IMR-90 (cell line): ENCODE measurements around the gene MAS1. TPM values are rescaled to one million over a fixed set of nuclear protein-coding genes. Genes with fewer than 3 reads are reported as not detected.

Experiments used
- ATAC-seq: fragments of 200-7000 bp; cut with Tn5 transposase; 2 replicates; pipeline ENCODE4 v1.9.1; 2020; ENCODE audit warnings: low read depth, mild to moderate bottlenecking, moderate library complexity
- BruUV-seq: library from RNA; stranded (reverse); fragments of 400-500 nt; replicated peaks from 2 replicates; lab custom pipeline; 2021; lab: Mats Ljungman, UMichigan
- CTCF ChIA-PET: fragments of 300-600 bp; formaldehyde crosslinking; extraction: SDS; loops from one replicate; lab custom pipeline; 2021; ENCODE audit warnings: antibody characterized with exemption; lab: Yijun Ruan, JAX
- POLR2A ChIA-PET: fragments of 300-600 bp; sonication (Branson Sonifier 250); formaldehyde crosslinking; loops from one replicate; lab custom pipeline; 2022; ENCODE audit warnings: antibody characterized with exemption; ENCODE audit not compliant: unreplicated experiment; lab: Charles Lee
- DNase-seq: peaks from one replicate; pipeline ENCODE4 v3.0.0; 2013
- H2AFZ ChIP-seq: replicated peaks from 2 replicates; pipeline ENCODE3; 2013; ENCODE audit warnings: low read length, mild to moderate bottlenecking; ENCODE audit not compliant: poor library complexity
- H2AK5ac ChIP-seq: 2 replicates; pipeline ENCODE4 v1.6.1; 2013; ENCODE audit warnings: low read depth, low read length, inconsistent platforms
- H2AK9ac ChIP-seq: replicated peaks from 2 replicates; pipeline ENCODE3; 2013; ENCODE audit warnings: mild to moderate bottlenecking, low read depth, low read length, moderate library complexity; ENCODE audit not compliant: poor library complexity
- H2BK120ac ChIP-seq: 2 replicates; pipeline ENCODE4 v1.6.1; 2013; ENCODE audit warnings: low read depth, low read length, inconsistent platforms
- H2BK15ac ChIP-seq: 3 replicates; pipeline ENCODE4 v1.6.1; 2013; ENCODE audit warnings: low read depth, low read length, inconsistent platforms
- H2BK20ac ChIP-seq: 2 replicates; pipeline ENCODE4 v1.6.1; 2013; ENCODE audit warnings: low read depth, mild to moderate bottlenecking, inconsistent platforms, low read length, moderate library complexity
- H2BK5ac ChIP-seq: 2 replicates; pipeline ENCODE4 v1.6.1; 2013; ENCODE audit warnings: mild to moderate bottlenecking, low read depth, low read length, inconsistent platforms; ENCODE audit not compliant: poor library complexity, severe bottlenecking
- H3K14ac ChIP-seq: replicated peaks from 2 replicates; pipeline ENCODE4 v1.6.1; 2013; ENCODE audit warnings: low read depth, low read length, inconsistent platforms
- H3K18ac ChIP-seq: 2 replicates; pipeline ENCODE4 v1.6.1; 2013; ENCODE audit warnings: low read depth, low read length, control low read depth
- H3K23ac ChIP-seq: 2 replicates; pipeline ENCODE4 v1.6.1; 2013; ENCODE audit warnings: low read depth, low read length, inconsistent platforms
- H3K27ac ChIP-seq: 2 replicates; pipeline ENCODE4 v1.5.1; 2013; ENCODE audit warnings: mild to moderate bottlenecking, control low read depth, low read length; ENCODE audit not compliant: insufficient read depth
- H3K27me3 ChIP-seq: 2 replicates; pipeline ENCODE4 v1.6.1; 2013; ENCODE audit warnings: low read length; ENCODE audit not compliant: control insufficient read depth, insufficient read depth
- H3K36me3 ChIP-seq: 2 replicates; pipeline ENCODE4 v1.6.1; 2013; ENCODE audit warnings: low read length, mixed read lengths; ENCODE audit not compliant: control insufficient read depth, insufficient read depth
- H3K4ac ChIP-seq: 2 replicates; pipeline ENCODE4 v1.6.1; 2013; ENCODE audit warnings: low read depth, low read length, inconsistent platforms
- H3K4me1 ChIP-seq: 2 replicates; pipeline ENCODE4 v1.6.1; 2013; ENCODE audit warnings: low read length, mixed read lengths; ENCODE audit not compliant: control insufficient read depth, insufficient read depth
- H3K4me2 ChIP-seq: 2 replicates; pipeline ENCODE4 v1.6.1; 2013; ENCODE audit warnings: low read depth, mild to moderate bottlenecking, control low read depth, low read length, moderate library complexity
- H3K4me3 ChIP-seq: 2 replicates; pipeline ENCODE4 v1.5.1; 2013; ENCODE audit warnings: low read depth, mild to moderate bottlenecking, control low read depth, low read length, moderate library complexity; ENCODE audit not compliant: insufficient read depth
- H3K56ac ChIP-seq: 2 replicates; pipeline ENCODE4 v1.6.1; 2013; ENCODE audit warnings: low read length, inconsistent platforms; ENCODE audit not compliant: insufficient read depth; ENCODE audit errors: extremely low read depth
- H3K79me1 ChIP-seq, 2 experiments: 2 replicates each; pipeline ENCODE4 v1.6.1; 2013; ENCODE audit warnings: low read length in 2 of 2, inconsistent platforms in 1 of 2, low read depth in 1 of 2
- H3K9ac ChIP-seq: 2 replicates; pipeline ENCODE4 v1.6.1; 2013; ENCODE audit warnings: low read depth, low read length, control low read depth
- H3K9me1 ChIP-seq: 2 replicates; pipeline ENCODE4 v1.6.1; 2013; ENCODE audit warnings: low read length, inconsistent platforms; ENCODE audit not compliant: insufficient read depth
- H3K9me3 ChIP-seq: 2 replicates; pipeline ENCODE4 v1.6.1; 2013; ENCODE audit warnings: low read length; ENCODE audit not compliant: control insufficient read depth, insufficient read depth
- H4K20me1 ChIP-seq: 2 replicates; pipeline ENCODE4 v1.6.1; 2013; ENCODE audit warnings: low read length, inconsistent platforms; ENCODE audit not compliant: insufficient read depth
- H4K5ac ChIP-seq: 2 replicates; pipeline ENCODE4 v1.6.1; 2013; ENCODE audit warnings: mild to moderate bottlenecking, low read depth, low read length, control low read depth
- H4K8ac ChIP-seq, 2 experiments: 2 replicates each; pipeline ENCODE4 v1.6.1; 2013; ENCODE audit warnings: low read depth in 2 of 2, low read length in 2 of 2, control low read depth in 1 of 2, inconsistent platforms in 1 of 2
- H4K91ac ChIP-seq: 2 replicates; pipeline ENCODE4 v1.6.1; 2013; ENCODE audit warnings: low read depth, low read length, inconsistent platforms; ENCODE audit not compliant: insufficient read depth
- BHLHE40 ChIP-seq: fragments of 150-350 bp; IDR thresholded peaks from 2 replicates; pipeline ENCODE4 v1.6.1; 2016; ENCODE audit warnings: mild to moderate bottlenecking, low read depth, low read length
- CEBPB ChIP-seq: IDR thresholded peaks from 2 replicates; pipeline ENCODE4 v1.6.1; 2012; ENCODE audit warnings: low read depth, low read length, improper control_type of control experiment
- CHD1 ChIP-seq: IDR thresholded peaks from 2 replicates; pipeline ENCODE4 v1.6.1; 2012; ENCODE audit warnings: low read depth, low read length, improper control_type of control experiment
- CTCF ChIP-seq: conservative IDR thresholded peaks from 2 replicates; pipeline ENCODE4 v1.5.1; 2012; ENCODE audit warnings: mild to moderate bottlenecking, low read depth, low read length, improper control_type of control experiment
- ELK1 ChIP-seq: fragments of 150-350 bp; IDR thresholded peaks from 2 replicates; pipeline ENCODE4 v1.6.1; 2016; ENCODE audit warnings: low read depth, mild to moderate bottlenecking, low read length, moderate library complexity, borderline replicate concordance
- FOS ChIP-seq: fragments of 150-350 bp; IDR thresholded peaks from 2 replicates; pipeline ENCODE4 v1.6.1; 2016; ENCODE audit warnings: low read depth, low read length
- MAFK ChIP-seq: IDR thresholded peaks from 2 replicates; pipeline ENCODE4 v1.6.1; 2012; ENCODE audit warnings: low read depth, low read length, improper control_type of control experiment
- MAZ ChIP-seq: IDR thresholded peaks from 2 replicates; pipeline ENCODE4 v1.6.1; 2012; ENCODE audit warnings: low read depth, mild to moderate bottlenecking, low read length, improper control_type of control experiment, moderate library complexity, borderline replicate concordance
- MXI1 ChIP-seq: IDR thresholded peaks from 2 replicates; pipeline ENCODE4 v1.6.1; 2012; ENCODE audit warnings: low read depth, mild to moderate bottlenecking, low read length, moderate library complexity, borderline replicate concordance
- NFE2L2 ChIP-seq: fragments of 150-350 bp; IDR thresholded peaks from 2 replicates; pipeline ENCODE4 v1.6.1; 2016; ENCODE audit warnings: low read depth, mild to moderate bottlenecking, low read length
- POLR2A ChIP-seq: IDR thresholded peaks from 2 replicates; pipeline ENCODE4 v1.6.1; 2012; ENCODE audit warnings: mild to moderate bottlenecking, low read depth, low read length
- RAD21 ChIP-seq: IDR thresholded peaks from 2 replicates; pipeline ENCODE4 v1.6.1; 2012; ENCODE audit warnings: low read length, improper control_type of control experiment
- RCOR1 ChIP-seq: IDR thresholded peaks from 2 replicates; pipeline ENCODE4 v1.6.1; 2012; ENCODE audit warnings: mild to moderate bottlenecking, low read length, improper control_type of control experiment; ENCODE audit not compliant: insufficient replicate concordance
- RFX5 ChIP-seq: IDR thresholded peaks from 2 replicates; pipeline ENCODE4 v1.8.0; 2012; ENCODE audit warnings: low read depth, mild to moderate bottlenecking, low read length, moderate library complexity
- SMC3 ChIP-seq: fragments of 150-350 bp; IDR thresholded peaks from 2 replicates; pipeline ENCODE4 v1.6.1; 2016; ENCODE audit warnings: low read depth, mild to moderate bottlenecking, antibody characterized with exemption, low read length, moderate library complexity
- USF2 ChIP-seq: fragments of 150-350 bp; IDR thresholded peaks from 2 replicates; pipeline ENCODE4 v1.6.1; 2017; ENCODE audit warnings: mild to moderate bottlenecking, antibody characterized with exemption, low read length, low read depth
- WGBS, 2 experiments: methylation state at CpG; one replicate each; pipeline versions ENCODE4 v1.1.5 to v1.1.7; 2013; ENCODE audit warnings: missing lambda C conversion rate in 2 of 2; ENCODE audit not compliant: insufficient read length in 1 of 2; ENCODE audit errors: extremely low coverage in 2 of 2; 5-methylcytosine and 5-hydroxymethylcytosine counted together
- dilution Hi-C: fragments of 300-500 bp; cut with HindIII; formaldehyde crosslinking; loops from one replicate; pipeline ENCODE4 v1.14.3; 2018; ENCODE audit warnings: low sequenced_read_pairs; ENCODE audit not compliant: unreplicated experiment
- in situ Hi-C: fragments of 300-500 bp; cut with MboI; formaldehyde crosslinking; loops from 3 replicates; pipeline ENCODE4 v1.14.3; 2019; ENCODE audit warnings: low sequenced_read_pairs, inconsistent platforms, mixed read lengths
- intact Hi-C: fragments of 100-400 bp; cut with micrococcal nuclease; formaldehyde crosslinking; loops from 2 replicates; pipeline ENCODE4 v1.10.0; 2022
- polyA plus RNA-seq, 3 experiments: library from polyadenylated mRNA; depleted of rRNA; stranded (reverse); fragments of >200 nt; gene quantifications; 2 replicates each; pipeline ENCODE4 v1.2.3, GENCODE V29; 2012; ENCODE audit warnings: low replicate concordance in 1 of 3
- total RNA-seq: library from RNA; depleted of rRNA; stranded (reverse); fragments of >200 nt; gene quantifications from 2 replicates; pipeline ENCODE4 v1.2.3, GENCODE V29; 2012

The MAS1 gene
- total and polyA plus RNA-seq, 2 of the 4 experiments (the other 2 are of a cell fraction): under 0.01 TPM; not detected in 1

GRCh38 chr6:159886270-159886669 lies 4.5 kb upstream of the MAS1 start:
- Histone ChIP-seq H2AK9ac (no peak overlapping the region), H2AK5ac (no peak overlapping the region), H3K14ac (no peak overlapping the region), H3K18ac (no peak overlapping the region), H2BK120ac (no peak overlapping the region), H3K27ac (no peak overlapping the region), H3K23ac (no peak overlapping the region), H4K8ac (no peak overlapping the region), H3K9ac (no peak overlapping the region), H3K27me3 (peaks cover 36% of the 10 kb centered on the region), H3K4ac (no peak overlapping the region), H4K20me1 (no peaks in the 10 kb centered on the region), H2BK5ac (no peak overlapping the region), H3K9me3 (0 out of 2 replicates have a peak, but pooled peaks cover 2% of the 10 kb centered on the region), H3K9me1 (no peaks in the 10 kb centered on the region), H3K4me3 (no peak overlapping the region), H3K4me1 (no peaks in the 10 kb centered on the region; the same call in 1 of the 2 replicates), H3K36me3 (no peaks in the 10 kb centered on the region), H2BK20ac (no peak overlapping the region), H2AFZ (no peak overlapping the region), H3K4me2 (no peak overlapping the region), H2BK15ac (no peak overlapping the region), H4K91ac (no peak overlapping the region), H3K56ac (no peak overlapping the region), H4K5ac (no peak overlapping the region), H3K79me1 (no peaks in the 10 kb centered on the region)
- DNase-seq (no peak), ATAC-seq (no peak)
- no peak for TF ChIP-seq RCOR1
- no peak for TF ChIP-seq RFX5
- TF ChIP-seq SMC3: no peak
- TF ChIP-seq POLR2A: no peak
- no peak for TF ChIP-seq CHD1
- no peak for TF ChIP-seq CTCF
- TF ChIP-seq ELK1: no peak
- no peak for TF ChIP-seq MXI1
- no peak for TF ChIP-seq BHLHE40
- no peak for TF ChIP-seq NFE2L2
- no peak for TF ChIP-seq FOS
- TF ChIP-seq USF2: no peak
- TF ChIP-seq RAD21: no peak
- no peak for TF ChIP-seq MAFK
- TF ChIP-seq CEBPB: no peak
- TF ChIP-seq MAZ: no peak
- in situ Hi-C loops (no loop called here), dilution Hi-C loops (no loop called here), intact Hi-C loops (no loop called here)
- no CpG with 5 or more reads among the region's 3 CpGs for WGBS, 2 experiments
- BruUV-seq: no TSS peak
- POLR2A ChIA-PET: no interaction called here
- CTCF ChIA-PET: no interaction called here
